GM21515 (cell line): ENCODE results near the gene RGS16.

ENCODE experiments used
- ATAC-seq: cut with Tn5 transposase; IDR thresholded peaks from one replicate; pipeline ENCODE4 v1.9.1; 2021; ENCODE audit not compliant: unreplicated experiment

Gene RGS16

GRCh38 chr1:182630586-182630985, 26.4 kb upstream of the RGS16 start:
- ATAC-seq: no peak

- ATAC-seq: no peak
These were observed 25.4 kb upstream of the RGS16 start for GRCh38 chr1:182629499-182630096.

- ATAC-seq: no peak
These were observed 24.9 kb upstream of the RGS16 start for GRCh38 chr1:182629080-182629479.

- no peak for ATAC-seq
These were observed 24.5 kb upstream of the RGS16 start for GRCh38 chr1:182628657-182629056.

GRCh38 chr1:182627622-182628021, 23.4 kb upstream of the RGS16 start:
- ATAC-seq: no peak

- ATAC-seq: no peak
These were observed 22.3 kb upstream of the RGS16 start for GRCh38 chr1:182626527-182626926.

- ATAC-seq: no peak
These were observed 21.7 kb upstream of the RGS16 start for GRCh38 chr1:182625719-182626504.

GRCh38 chr1:182625024-182625423, 20.8 kb upstream of the RGS16 start:
- no peak for ATAC-seq

GRCh38 chr1:182624577-182624976, 20.4 kb upstream of the RGS16 start:
- ATAC-seq: no peak

- ATAC-seq: peak; percentile 54
These were observed 18.8 kb upstream of the RGS16 start for GRCh38 chr1:182622901-182623528.

- no peak for ATAC-seq
These were observed 17.7 kb upstream of the RGS16 start for GRCh38 chr1:182621906-182622305.

- ATAC-seq: no peak
These were observed 16.9 kb upstream of the RGS16 start for GRCh38 chr1:182620924-182621585.

- ATAC-seq: no peak
These were observed 13.7 kb upstream of the RGS16 start for GRCh38 chr1:182617734-182618351.

GRCh38 chr1:182617014-182617429, 12.8 kb upstream of the RGS16 start:
- ATAC-seq: no peak

GRCh38 chr1:182616130-182617013, 12.2 kb upstream of the RGS16 start:
- peak; percentile 70 for ATAC-seq

GRCh38 chr1:182615468-182616129, 11.4 kb upstream of the RGS16 start:
- peak; percentile 17 for ATAC-seq

GRCh38 chr1:182614796-182615454, 10.7 kb upstream of the RGS16 start:
- peak; percentile 38 for ATAC-seq

- no peak for ATAC-seq
These were observed 7.6 kb upstream of the RGS16 start for GRCh38 chr1:182611787-182612186.

- no peak for ATAC-seq
These were observed 7.1 kb upstream of the RGS16 start for GRCh38 chr1:182611326-182611725.
